Testis (tissue), 2 donors: ENCODE measurements around the gene AAR2.

Experiments used
- CTCF ChIP-seq, 3 experiments: fragments of 450-650 bp in 2 of 3; fragments of 200-600 bp in 1 of 3; sonication (generic) in 1 of 3; IDR thresholded peaks; one replicate each; pipeline ENCODE4 v1.5.1; 2016 to 2019; ENCODE audit warnings: antibody characterized with exemption in 3 of 3, mild to moderate bottlenecking in 2 of 3, moderate library complexity in 1 of 3
- POLR2A ChIP-seq: fragments of 450-650 bp; IDR thresholded peaks from one replicate; pipeline ENCODE4 v1.6.1; 2017; ENCODE audit warnings: antibody characterized with exemption, mild to moderate bottlenecking, moderate library complexity

- TF ChIP-seq CTCF (IDR thresholded peaks at IDR 0.05) (no peak), POLR2A (no peak)
Measured at GRCh38 chr20:36217226-36217625, 19.1 kb upstream of the AAR2 start.
